Measurements from ENCODE around the gene YAF2. TPM values are rescaled to one million over a fixed set of nuclear protein-coding genes. Genes with fewer than 3 reads are reported as not detected.

YAF2 gene
- total and polyA plus RNA-seq, 2 of the 13 experiments (the other 11 are each of a cell fraction or from before 2014, with no cell fraction given), result 8.4 to 11.7 TPM

GRCh38 chr12:42238240-42239140, at the start of gene YAF2 (continued):
- TF ChIP-seq ZNF142 (CRISPR knock-in tag; IDR thresholded peaks at IDR 0.05) (peak; percentile 36; the same call in 1 of the 2 replicates), TAF1 (CRISPR knock-in tag; IDR thresholded peaks at IDR 0.05) (peak; percentile 28; the same call in 1 of the 2 replicates), XRCC5 (optimal IDR thresholded peaks at IDR 0.05; ENCODE audit: low read length) (peak; percentile 52), NCOA5 (CRISPR knock-in tag; IDR thresholded peaks at IDR 0.05) (no peak), ZNF335 (CRISPR knock-in tag; IDR thresholded peaks at IDR 0.05) (no peak), CEBPG (CRISPR knock-in tag; IDR thresholded peaks at IDR 0.05) (no peak), ZNF451 (CRISPR knock-in tag; IDR thresholded peaks at IDR 0.05) (0 out of 2 replicates have a peak, but pooled peaks have one; percentile 53), POLR2AphosphoS5 (IDR thresholded peaks at IDR 0.05; ENCODE audit: low read depth, low read length) (no peak), HNRNPK (IDR thresholded peaks at IDR 0.05; ENCODE audit: low read depth, low read length, poor library complexity, severe bottlenecking) (peak; percentile 64), MXI1 (IDR thresholded peaks at IDR 0.05; ENCODE audit: borderline replicate concordance, low read depth, low read length) (peak; percentile 48; the same call in 1 of the 3 replicates), PAXIP1 (CRISPR knock-in tag; conservative IDR thresholded peaks at IDR 0.05) (no peak), ZNF232 (CRISPR knock-in tag; IDR thresholded peaks at IDR 0.05; ENCODE audit: borderline replicate concordance) (no peak), TCF7L2 (IDR thresholded peaks at IDR 0.05; ENCODE audit: low read depth, low read length) (peak; percentile 54; the same call in 1 of the 2 replicates), ZNF792 (CRISPR knock-in tag; IDR thresholded peaks at IDR 0.05) (0 out of 2 replicates have a peak, but pooled peaks have one; percentile 9), NR3C1 (CRISPR knock-in tag; IDR thresholded peaks at IDR 0.05) (no peak)
- TF ChIP-seq, protein P1, sequence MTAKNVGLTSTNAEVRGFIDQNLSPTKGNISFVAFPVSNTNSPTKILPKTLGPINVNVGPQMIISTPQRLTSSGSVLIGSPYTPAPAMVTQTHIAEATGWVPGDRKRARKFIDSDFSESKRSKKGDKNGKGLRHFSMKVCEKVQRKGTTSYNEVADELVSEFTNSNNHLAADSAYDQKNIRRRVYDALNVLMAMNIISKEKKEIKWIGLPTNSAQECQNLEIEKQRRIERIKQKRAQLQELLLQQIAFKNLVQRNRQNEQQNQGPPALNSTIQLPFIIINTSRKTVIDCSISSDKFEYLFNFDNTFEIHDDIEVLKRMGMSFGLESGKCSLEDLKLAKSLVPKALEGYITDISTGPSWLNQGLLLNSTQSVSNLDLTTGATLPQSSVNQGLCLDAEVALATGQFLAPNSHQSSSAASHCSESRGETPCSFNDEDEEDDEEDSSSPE (CRISPR knock-in tag; IDR thresholded peaks at IDR 0.05), result peak; percentile 75
- TF ChIP-seq, protein P2, sequence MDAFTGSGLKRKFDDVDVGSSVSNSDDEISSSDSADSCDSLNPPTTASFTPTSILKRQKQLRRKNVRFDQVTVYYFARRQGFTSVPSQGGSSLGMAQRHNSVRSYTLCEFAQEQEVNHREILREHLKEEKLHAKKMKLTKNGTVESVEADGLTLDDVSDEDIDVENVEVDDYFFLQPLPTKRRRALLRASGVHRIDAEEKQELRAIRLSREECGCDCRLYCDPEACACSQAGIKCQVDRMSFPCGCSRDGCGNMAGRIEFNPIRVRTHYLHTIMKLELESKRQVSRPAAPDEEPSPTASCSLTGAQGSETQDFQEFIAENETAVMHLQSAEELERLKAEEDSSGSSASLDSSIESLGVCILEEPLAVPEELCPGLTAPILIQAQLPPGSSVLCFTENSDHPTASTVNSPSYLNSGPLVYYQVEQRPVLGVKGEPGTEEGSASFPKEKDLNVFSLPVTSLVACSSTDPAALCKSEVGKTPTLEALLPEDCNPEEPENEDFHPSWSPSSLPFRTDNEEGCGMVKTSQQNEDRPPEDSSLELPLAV (CRISPR knock-in tag; conservative IDR thresholded peaks at IDR 0.05; ENCODE audit: low read depth), result no peak

Data from HepG2 (cell line).